AG04449 (cell line): ENCODE results near the gene HOXB4.

Source experiments
- CTCF ChIA-PET: fragments of 350-600 bp; formaldehyde crosslinking; extraction: SDS; loops from one replicate; lab custom pipeline; 2021; ENCODE audit warnings: antibody characterized with exemption; lab: Yijun Ruan, JAX
- POLR2A ChIA-PET: fragments of 400-600, 350-600 bp; formaldehyde crosslinking; extraction: SDS; loops from one replicate; lab custom pipeline; 2020; ENCODE audit warnings: antibody characterized with exemption, inconsistent platforms; lab: Yijun Ruan, JAX
- DNase-seq: peaks from one replicate; pipeline ENCODE4 v3.0.0-alpha.2; 2010; ENCODE audit warnings: low read depth, low spot score
- H3K4me3 ChIP-seq: 2 replicates; pipeline ENCODE4 v1.5.1; 2011; ENCODE audit warnings: low read depth, mild to moderate bottlenecking, control low read depth, low read length
- TF ChIP-seq, protein P1 (sequence below): IDR thresholded peaks from one replicate; pipeline ENCODE4 v1.5.1; 2011; ENCODE audit warnings: mild to moderate bottlenecking, moderate library complexity, low read length, control low read depth, inconsistent platforms; ENCODE audit not compliant: insufficient read depth; ENCODE audit errors: missing control alignments

HOXB4 gene

DNA sequence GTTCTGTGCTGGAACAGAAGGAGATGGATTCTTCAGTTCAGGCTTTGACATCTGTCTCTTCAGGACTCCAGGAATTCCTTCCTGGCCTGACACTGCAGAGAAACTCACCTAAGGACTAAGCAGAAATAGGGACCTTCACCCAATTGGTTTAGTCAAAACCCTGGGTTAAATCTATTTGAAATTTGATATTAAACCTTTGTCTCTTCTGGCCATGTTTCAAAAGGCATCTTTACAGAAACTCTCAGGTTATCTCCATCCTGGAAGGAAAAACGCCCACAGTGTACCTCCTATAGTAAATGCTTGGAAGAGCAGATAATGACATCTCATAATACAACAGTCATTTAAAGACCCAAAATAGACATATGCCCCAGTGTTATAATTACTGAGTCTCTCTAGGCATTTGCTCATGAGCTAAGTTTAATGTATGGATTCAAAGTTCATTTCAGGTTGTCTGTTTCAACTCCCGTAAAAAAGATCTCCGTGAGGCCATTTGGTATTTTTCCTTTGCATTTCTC, 5.6 kb upstream of the HOXB4 start:
- DNase-seq, result no peak
- H3K4me3 ChIP-seq, result peak overlapping the region; percentile 78
- CTCF ChIA-PET, result interaction anchor here (0.7 to 2.4 kb wide), 14 partner anchors 14 to 248 kb away, joined by 3 to 20 read pairs (median 4); no protein-coding TSS in a partner anchor
- TF ChIP-seq, protein P1, sequence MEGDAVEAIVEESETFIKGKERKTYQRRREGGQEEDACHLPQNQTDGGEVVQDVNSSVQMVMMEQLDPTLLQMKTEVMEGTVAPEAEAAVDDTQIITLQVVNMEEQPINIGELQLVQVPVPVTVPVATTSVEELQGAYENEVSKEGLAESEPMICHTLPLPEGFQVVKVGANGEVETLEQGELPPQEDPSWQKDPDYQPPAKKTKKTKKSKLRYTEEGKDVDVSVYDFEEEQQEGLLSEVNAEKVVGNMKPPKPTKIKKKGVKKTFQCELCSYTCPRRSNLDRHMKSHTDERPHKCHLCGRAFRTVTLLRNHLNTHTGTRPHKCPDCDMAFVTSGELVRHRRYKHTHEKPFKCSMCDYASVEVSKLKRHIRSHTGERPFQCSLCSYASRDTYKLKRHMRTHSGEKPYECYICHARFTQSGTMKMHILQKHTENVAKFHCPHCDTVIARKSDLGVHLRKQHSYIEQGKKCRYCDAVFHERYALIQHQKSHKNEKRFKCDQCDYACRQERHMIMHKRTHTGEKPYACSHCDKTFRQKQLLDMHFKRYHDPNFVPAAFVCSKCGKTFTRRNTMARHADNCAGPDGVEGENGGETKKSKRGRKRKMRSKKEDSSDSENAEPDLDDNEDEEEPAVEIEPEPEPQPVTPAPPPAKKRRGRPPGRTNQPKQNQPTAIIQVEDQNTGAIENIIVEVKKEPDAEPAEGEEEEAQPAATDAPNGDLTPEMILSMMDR, result no peak
- POLR2A ChIA-PET, result interaction anchor here (0.8 to 2.2 kb wide), 5 partner anchors 9 to 40 kb away, joined by 3 to 11 read pairs (median 4); no protein-coding TSS in a partner anchor

DNA sequence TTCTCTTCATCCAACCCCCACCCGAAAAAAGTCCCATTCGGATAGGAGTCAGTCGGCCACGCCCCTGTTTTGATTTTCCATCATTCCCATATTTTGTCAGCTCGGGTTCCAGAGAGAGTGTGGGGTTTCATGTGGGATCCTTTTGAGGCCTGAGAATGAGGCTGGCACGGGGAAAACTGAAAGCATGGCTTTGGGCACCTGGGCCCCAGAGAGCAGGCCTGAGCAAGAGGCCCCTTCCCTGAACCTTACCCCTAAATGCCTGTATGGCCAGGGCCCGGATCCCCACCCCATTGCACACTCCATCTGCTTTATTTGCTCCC, 4.6 kb upstream of the HOXB4 start:
- no peak for DNase-seq
- peak overlapping the region; percentile 78 for H3K4me3 ChIP-seq
- TF ChIP-seq, protein P1, result no peak
- POLR2A ChIA-PET, result interaction anchor here (0.6 to 2.2 kb wide), 7 partner anchors 12 to 39 kb away, joined by 3 to 11 read pairs (median 3); no protein-coding TSS in a partner anchor
- CTCF ChIA-PET, result interaction anchor here (0.7 to 2.4 kb wide), 7 partner anchors 13 to 249 kb away, joined by 3 to 20 read pairs (median 5); no protein-coding TSS in a partner anchor

DNA sequence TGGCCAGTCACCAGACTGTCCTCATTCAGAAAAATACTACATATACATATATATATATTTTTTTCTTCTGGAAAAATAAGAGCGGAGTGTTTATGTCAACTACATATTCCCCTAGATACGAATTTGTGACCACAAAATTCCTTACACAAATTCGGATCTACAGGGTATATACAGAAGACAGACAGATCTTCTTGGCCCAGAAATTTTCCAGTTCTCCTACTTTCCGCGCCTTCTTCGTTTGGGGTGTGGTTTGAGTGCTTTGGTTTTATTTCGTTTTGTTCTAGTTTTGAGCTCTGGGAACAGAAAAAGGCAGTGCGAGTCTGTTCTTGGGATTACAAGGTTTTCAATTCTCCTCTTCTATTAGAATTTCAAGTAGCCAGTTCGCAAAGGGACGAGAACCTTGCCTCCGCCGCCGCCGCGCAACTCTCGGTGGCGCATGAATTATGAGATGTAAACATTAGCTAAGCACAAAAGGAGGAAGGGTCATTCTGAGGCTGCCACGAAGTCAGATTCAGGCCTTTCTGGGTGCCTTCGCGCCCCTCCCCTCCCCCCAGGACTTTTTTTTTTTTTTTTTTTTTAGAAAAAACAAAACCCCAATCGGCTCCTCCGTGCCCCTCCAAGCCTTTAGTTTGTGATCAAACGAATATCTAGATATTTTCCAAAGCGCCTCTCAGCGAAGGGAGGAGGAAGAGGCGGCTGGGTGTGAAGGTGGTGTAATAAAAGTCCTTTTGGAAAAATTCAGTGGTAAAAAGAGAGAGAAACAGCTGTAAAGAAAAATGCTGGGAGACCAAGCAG, 1.8 kb upstream of the HOXB4 start:
- peak overlapping the region; percentile 78 for H3K4me3 ChIP-seq
- TF ChIP-seq, protein P1, result no peak
- no peak for DNase-seq
- POLR2A ChIA-PET, result interaction anchor here (0.7 to 0.9 kb wide), 2 partner anchors 9 to 45 kb away, joined by 4 read pairs; no protein-coding TSS in a partner anchor
- CTCF ChIA-PET, result interaction anchor here (0.7 to 2.8 kb wide), 3 partner anchors 8 to 44 kb away, joined by 3 to 13 read pairs (median 3); no protein-coding TSS in a partner anchor

DNA sequence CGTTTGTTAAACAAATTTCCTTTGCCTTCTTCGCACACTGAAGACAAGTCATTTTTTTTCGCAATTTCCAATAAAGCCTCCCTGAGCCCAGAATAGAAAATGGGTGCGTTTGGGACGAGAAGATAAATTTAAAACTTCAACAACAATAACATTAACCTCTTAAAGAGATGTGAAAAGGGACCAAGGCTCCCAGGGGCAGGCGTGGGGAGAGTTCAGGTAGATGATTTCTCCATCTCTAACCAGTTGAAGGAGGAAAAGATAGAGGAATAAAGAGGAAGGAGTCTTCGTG, 1.3 kb upstream of the HOXB4 start:
- ChIA-PET CTCF (interaction anchor here (0.5 to 2.8 kb wide), 2 partner anchors 9 to 14 kb away, joined by 3 to 13 read pairs; no protein-coding TSS in a partner anchor), POLR2A (interaction anchor here (1.1 kb wide), 1 partner anchor 8 kb away, joined by 6 read pairs; no protein-coding TSS in a partner anchor)
- no peak for DNase-seq
- peak overlapping the region; percentile 78 for H3K4me3 ChIP-seq
- TF ChIP-seq, protein P1, result no peak

DNA sequence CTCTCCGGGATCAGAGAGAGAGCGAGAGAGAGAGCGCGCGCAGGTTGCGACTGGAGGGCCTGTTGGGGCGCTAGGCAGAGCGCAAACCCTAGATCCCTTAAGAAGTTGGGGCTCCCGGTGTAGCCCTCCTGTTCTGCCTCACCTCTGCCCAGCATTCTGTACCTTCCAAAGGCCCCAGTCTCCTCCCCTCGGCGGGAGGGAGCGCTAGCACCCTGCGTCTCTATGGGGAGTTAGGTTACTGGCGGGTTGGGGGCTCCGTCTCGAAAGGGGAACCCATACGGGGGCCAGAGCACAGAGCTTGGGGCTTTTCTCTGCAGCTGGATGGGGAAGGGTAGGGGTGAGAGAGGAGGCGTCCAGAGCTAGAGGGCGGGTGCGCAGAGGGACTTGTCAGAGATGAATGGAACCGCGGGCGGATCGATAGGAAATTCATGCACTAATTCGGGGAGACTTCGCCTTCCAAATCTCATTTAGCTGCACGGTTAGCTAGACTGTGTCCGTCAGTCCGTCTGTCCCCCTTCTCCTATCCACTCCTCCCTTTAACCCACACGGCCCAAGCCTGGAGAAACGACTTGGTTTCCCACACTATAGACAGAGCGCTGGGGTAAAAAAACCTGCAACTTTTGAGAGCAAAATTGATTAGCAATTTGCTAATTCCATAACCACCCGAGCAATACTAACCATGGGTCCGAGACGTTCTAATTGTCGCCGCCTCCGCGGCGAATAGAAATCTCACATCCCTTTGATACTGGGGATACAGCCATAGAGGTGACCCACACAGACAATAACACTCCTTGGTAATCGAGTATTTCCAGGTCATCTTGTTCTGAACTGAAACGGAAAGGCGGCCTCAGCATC, 693 bp upstream of the HOXB4 start:
- CTCF ChIA-PET, result interaction anchor here (0.5 to 2.8 kb wide), 4 partner anchors 9 to 86 kb away, joined by 3 to 13 read pairs (median 3); no protein-coding TSS in a partner anchor
- peak overlapping the region; percentile 78 for H3K4me3 ChIP-seq
- TF ChIP-seq, protein P1, result no peak
- no peak for DNase-seq
- POLR2A ChIA-PET, result interaction anchor here (0.5 to 1.1 kb wide), 6 partner anchors 9 to 92 kb away, joined by 3 to 6 read pairs (median 4); no protein-coding TSS in a partner anchor
